ENCODE results near the gene ZNF451.

Gene ZNF451

DNA sequence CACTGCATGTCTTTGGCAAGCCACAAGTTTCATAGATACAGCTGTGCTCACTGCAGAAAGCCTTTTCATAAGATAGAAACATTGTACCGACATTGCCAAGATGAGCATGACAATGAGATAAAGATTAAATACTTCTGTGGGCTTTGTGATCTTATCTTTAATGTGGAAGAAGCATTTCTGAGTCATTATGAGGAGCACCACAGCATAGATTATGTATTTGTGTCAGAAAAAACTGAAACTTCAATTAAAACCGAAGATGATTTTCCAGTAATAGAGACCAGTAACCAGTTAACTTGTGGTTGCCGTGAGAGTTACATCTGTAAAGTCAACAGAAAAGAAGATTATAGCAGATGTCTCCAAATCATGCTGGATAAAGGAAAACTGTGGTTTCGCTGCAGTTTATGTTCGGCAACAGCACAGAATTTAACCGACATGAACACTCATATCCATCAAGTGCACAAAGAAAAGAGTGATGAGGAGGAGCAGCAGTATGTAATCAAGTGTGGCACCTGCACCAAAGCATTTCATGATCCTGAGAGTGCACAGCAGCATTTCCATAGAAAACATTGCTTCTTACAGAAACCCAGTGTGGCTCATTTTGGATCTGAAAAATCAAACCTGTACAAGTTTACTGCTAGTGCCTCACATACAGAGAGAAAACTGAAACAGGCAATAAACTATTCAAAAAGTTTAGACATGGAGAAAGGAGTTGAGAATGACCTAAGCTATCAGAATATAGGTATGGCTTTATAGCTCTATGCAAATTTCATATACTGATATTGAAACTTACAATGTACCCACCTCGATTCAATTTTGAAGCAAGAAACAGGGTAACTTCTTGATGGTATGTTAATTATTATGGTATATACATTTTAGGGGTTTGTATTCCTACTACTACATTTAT, 58.2 kb downstream of the ZNF451 start:
- DNase-seq: no peak
- ATAC-seq: peak; percentile 87

DNA sequence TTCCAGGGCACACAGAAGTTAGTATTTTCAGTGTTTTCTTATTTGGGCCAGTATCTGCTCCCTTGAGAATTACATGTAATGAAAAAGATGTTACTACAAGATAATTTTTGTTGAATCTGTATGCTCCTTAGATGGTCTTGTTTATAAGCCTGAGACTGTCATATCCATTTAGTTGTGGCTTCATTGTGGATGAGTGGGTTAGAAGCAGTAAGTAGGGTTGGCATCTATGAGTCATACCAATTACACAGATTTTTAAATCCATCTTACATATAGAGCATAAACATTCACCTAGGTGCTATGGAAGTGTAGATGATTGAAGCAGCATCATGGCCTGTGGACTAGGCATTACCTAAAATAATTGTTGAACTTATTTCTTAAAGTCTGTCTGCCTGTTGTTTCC, 68.7 kb downstream of the ZNF451 start:
- ATAC-seq (peak; percentile 71), DNase-seq (no peak)

DNA sequence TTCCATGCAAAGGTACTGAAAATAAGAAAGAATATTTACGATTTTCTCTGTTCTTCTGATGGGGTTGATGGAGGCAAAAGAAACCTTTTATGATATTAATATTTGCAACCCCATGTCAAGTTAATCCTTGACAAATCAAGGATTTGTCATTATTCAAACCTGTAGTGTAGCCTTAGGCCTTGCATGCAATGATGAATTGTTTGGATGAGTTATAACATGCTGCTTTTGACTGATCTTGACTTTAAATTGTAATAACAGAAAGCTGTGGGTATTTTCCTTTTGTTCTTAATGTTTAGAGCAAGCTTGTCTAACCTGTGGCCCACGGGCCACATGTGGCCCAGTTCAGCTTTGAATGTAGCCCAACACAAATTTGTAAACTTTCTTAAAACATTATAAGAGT, 69.1 kb downstream of the ZNF451 start:
- DNase-seq (no peak), ATAC-seq (no peak)

DNA sequence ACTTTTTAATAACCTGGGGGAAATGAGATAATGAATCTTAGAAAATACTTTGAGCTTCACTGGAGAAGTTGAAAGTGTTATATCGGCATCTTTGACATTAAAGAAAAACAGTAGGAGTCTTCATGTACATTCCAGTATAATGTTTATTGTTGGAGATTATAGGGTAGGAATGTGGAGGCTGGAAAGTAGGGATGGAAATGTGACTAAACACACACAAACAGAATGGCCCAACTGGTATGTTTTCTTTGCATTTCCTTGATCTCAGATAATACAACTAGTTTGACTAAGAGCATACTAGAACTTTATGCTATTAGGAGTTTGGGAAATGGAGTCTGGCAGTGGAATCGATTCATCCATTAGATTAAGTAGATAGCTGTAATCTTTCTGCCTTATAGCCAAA, 72.0 kb downstream of the ZNF451 start:
- ATAC-seq (no peak), DNase-seq (no peak)

DNA sequence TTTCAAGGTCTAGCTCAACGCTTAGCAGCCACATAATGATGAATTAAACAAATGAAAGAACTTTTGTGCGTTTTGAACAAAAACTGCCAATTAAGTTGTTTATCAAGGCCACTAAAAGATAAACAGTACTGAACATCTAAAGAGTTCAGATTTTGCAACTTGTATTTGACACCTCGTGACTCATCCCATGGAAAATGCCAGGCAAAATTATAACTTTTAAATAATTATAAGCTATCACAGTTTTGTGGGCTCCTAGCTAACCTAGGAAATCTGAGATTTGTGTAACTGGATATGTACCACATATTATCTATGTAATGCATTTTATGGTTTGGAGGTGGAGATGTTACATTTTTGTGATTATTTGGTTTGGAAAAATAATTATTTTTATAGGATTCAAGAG, 72.5 kb downstream of the ZNF451 start:
- ATAC-seq (no peak), DNase-seq (no peak)

DNA sequence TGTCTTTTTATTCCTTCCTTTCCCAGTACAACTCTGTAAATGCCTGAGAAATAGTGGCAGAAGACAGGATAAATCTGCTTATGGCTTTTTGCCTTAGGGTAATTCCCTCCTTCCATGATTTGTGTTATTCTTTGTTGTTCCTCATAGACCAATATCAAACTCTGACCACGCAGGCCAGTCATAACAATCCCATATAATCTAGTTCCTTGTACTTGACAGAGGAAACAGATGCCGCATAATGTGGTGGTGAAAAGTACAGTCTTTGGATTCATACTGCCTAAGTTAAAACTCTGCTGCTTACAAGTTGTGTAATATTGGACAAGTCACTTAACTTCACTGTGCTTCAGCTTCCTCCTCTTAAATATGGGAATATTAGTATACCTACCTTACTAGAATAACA, 74.0 kb downstream of the ZNF451 start:
- ATAC-seq: no peak

DNA sequence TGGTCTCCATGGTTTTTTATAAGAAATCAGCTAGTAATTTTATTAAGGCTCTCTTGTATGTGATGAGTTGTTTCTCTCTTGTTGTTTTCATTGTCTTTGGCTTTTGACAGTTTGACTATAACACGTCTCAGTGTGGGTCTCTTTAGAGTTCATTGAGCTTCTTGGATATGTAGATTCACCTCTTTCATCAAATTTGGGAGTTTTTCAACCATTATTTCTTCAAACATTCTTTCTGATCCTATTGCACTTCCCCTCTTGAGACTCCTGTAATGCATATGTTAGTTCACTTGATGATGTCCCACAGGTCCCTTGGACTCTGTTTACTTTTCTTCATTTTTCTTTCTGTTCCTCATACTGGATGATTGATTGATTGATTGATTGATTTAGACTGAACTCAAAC, 75.1 kb downstream of the ZNF451 start:
- DNase-seq (no peak), ATAC-seq (no peak)

More for the DNA sequence above, 74.0 kb downstream of the ZNF451 start:
- DNase-seq: no peak

DNA sequence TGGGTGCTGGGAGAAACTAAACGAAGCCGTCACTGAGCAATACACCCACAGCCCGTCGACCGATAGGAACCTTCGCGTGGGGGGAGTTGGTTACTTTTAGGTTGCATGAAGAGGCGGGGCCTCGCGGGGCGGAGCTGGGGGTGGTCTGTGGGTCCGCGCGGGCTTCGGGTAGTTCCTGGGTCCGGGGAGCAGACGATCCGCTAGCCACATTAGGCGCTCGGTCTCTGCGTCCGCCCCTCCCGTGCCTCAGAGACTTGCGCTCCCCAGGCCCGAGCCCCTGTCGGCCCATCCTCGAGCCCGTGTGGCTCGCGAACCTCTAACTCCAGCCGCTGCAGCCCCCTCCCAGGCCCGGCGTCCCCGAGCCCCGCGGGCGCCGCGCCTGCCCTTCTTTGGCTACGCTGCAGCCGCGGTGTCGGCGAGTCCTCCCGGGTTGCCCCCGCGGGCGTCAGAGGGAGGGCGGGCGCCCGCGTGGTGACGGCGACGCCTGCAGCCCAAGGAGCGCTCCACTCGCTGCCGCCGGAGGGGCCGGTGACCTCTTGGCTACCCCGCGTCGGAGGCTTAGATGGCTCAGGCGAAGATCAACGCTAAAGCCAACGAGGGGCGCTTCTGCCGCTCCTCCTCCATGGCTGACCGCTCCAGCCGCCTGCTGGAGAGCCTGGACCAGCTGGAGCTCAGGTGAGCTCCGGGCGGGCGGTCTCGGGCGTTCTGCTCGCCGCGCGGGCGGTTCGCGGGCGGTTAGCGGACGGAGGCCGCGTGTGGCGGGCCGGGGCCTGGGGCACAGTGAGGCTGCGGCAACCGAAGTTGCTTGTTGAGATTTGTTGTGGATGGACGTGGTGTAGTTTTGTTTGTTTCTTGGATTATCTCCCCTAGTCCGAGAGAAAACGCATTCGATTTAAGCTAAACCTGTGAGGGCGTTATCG, 82.4 kb downstream of the ZNF451 start, which contains the start of gene BAG2:
TSS of gene BAG2 (plus strand) at position 191 of the 920 bp plus-strand sequence. CDS start at position 563, 372 bp downstream.
- DNase-seq: peak; percentile 92

DNA sequence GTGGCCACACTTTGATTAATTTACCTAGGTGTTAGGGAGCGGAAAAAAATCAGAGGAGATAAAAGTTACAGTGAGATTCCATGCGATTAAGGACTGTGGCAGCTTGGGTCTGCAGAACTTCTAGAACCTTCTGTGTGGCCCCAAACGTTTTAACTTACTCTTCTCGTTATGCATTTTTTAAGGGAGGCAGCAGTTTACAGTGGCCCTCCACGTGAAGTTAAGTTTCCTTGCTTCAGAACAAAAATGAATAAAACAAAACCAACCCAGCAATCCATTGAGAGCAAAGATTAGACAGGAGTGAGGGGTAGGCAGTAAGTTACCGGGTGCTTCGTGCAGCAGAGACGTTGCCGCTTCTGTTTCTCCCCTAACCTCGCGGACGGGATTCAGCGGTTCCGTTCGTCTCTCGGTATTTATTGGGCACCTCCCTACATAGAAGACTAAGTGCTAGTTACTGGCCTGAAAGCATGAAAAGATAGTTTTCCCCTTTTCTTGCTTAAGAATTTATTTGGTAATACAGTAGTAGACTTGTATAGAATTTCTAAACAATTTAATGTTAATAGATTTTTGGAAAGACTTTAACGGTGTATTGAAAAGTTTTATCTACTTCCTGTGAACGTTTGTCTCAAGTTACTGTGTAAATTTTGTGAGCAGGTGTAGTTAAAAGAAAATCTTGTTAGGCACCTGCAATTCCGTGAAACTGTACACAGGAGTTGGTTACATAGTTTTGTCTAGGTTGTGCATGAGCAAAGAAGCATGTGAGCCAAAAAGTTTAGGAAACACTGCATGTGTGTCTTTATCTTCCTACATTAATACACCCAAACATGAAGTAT, 83.3 kb downstream of the ZNF451 start:
- DNase-seq: peak; percentile 38
- ATAC-seq: no peak

More for the DNA sequence above, 82.4 kb downstream of the ZNF451 start, which contains the start of gene BAG2:
- peak; percentile 90 for ATAC-seq

DNA sequence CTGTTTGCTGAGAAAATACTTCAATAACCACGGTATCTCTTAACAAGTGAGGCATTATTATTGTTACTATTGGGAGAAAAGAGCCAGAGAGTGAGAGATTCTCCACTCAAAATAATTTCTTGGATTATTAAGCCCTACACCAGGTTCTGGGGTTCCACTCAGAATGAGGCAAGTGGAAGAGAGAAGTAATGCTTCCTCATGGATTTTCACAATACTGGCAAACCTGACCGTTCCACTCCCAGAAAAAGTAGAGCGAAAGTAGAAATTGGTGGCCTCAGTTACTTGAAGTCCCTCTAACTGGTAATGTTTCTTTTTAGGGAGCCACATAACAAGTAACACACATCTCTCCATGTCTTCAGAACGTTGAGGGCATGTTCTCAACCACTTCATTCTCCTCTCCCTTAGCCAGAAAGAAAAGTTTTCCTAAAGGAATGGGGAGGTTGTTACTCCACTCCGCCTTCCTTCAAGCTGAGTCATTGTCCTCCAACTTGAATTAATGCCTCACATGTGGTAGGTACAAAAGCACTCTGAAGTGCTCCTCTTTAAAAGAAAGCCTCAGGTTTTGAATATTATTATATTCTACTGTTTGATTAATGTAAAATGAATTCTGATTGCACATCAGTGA, 84.0 kb downstream of the ZNF451 start:
- no peak for ATAC-seq
- no peak for DNase-seq

DNA sequence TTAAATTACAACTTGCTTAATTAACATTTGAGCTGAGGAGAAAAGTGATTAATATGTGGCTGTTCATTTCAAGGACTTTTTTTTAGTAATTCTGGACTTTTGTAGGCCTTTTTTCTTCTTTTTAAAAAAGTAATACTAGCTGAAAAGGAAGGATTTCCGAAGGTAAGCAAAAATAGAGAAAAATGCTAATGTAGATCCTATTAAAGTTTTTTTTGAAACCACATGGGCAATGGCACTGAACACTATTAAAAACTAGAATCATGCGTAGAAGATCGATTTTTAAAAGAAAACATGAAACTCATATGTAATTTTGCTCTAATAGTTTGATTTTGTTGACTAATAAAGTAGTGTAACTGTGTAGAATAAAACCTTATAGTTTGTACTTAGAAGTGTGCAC, 84.5 kb downstream of the ZNF451 start:
- ATAC-seq (no peak), DNase-seq (no peak)

DNA sequence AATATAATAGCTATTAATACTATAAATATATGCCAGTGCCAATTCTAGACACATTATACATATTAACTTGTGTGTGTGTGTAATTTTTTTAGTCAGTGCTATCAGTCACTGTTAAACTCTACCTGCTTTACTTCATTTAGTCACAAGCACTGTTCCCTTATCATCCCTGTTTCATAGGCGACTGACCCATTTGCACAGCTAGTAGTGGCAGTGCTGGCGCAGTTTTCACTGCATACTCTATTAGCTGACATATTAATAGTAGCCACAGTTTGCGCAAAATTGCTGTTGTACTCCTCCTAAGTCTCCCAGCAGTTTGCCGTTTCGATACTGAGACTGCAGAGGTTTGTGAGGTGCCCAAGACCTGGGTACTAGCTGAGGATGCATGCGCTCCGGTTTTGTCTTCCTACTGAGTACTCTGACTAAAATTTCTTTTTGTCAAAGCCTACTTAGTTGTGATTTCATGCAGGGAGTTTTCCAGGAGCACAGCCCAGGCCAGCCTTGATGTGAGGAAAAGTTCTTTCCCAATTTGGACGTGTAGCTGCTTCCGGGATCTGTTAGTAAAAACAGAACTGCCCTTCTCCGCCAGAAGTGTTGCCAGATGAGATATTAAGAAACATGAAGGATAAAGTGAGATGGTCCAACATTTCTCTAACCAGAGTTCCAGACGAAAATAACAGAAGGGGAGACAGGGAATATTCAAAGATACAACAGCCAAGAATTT, 87.7 kb downstream of the ZNF451 start:
- DNase-seq (no peak), ATAC-seq (no peak)

DNA sequence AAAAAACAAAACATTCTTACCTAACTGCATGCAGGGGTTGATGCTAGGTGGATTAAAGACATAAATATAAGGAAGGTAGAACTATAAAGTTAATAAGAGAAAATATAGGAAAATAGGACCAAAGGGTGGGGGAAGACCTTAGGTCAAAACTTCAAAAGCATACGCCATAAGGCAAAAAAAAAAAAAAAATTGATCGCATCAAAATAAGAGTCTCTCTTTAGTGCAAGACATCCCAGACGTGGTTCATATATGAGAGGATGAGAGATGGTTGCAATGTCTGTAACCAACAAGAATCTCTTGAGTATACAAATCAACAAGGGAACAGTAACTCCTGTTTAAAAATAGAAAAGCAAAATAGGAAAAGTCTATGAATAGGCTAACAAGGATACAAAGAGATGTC, 90.6 kb downstream of the ZNF451 start:
- ATAC-seq (no peak), DNase-seq (no peak)

DNA sequence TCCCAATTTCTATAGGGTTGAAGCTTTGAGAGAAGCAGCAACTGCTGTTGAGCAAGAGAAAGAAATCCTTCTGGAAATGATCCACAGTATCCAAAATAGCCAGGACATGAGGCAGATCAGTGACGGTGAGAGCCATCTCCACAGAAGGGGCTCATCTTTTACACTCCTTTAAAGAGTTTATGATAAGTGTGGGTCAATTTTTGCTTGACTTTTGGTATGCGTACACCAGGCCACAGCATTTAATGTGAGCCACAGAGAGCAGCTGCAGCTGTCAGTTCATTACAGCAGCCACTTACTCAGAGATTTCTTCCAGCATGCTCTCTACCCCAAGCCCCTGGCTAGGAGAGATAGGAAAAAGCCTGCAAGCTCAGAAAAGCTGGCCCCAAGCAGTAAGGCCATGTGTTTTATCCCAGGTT, 92.0 kb downstream of the ZNF451 start:
- DNase-seq (no peak), ATAC-seq (no peak)

DNA sequence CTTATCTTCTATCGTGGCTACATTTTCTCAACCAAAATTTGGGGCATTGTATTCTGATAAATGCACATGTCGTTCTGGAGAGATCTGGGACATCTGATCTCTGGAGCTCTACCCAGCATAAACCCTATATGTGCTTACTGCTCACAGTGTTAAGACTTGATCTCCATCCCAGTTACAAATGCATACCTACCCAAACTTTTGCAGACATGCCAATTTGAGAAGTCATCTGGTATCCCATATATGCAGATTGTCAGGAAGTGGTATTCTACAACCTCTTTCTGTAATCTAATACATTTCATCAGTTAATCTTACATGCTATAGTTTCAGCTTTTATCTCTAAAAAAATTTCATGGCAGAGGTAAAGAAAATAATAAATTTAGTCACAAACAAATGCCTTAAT, 93.3 kb downstream of the ZNF451 start:
- no peak for ATAC-seq
- no peak for DNase-seq

DNA sequence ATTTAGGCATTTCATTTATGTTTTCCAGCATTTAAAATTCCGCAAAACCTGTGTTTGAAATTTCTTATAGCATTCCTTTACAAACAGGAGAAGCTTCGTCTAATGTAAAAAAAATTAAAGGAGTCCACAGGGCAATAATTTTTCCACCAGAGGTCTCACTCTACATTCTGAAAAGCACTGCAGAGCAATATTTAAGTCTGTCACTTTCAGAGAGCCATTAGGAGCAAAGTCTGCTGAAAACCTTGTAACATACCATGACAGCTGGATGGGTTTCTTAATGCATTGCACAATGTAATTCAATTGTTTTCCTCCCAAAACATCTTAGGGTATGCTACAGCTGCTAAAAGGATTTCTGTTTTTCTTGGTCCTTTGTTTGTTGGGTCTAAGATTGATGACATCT, 100.2 kb downstream of the ZNF451 start:
- no peak for ATAC-seq
- no peak for DNase-seq

DNA sequence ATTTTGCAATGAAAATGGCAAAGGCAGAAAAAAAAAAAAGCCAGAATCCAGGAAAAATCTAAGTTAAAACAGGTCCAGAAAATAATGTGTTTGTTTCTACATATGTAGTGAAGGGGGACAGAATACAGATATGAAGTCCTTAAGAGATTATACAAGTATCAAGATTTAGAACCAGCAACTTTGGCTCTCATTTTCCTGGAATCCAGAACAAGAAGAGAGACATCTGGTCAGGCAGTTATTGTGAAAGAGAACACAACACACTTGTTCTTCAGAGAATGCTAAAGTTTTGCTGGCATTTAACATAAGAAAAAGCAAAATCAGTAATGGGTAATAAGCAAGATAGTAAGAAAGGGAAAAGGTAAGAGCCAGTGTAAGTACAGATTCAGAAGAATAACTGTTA, 103.2 kb downstream of the ZNF451 start:
- ATAC-seq: no peak
- no peak for DNase-seq

DNA sequence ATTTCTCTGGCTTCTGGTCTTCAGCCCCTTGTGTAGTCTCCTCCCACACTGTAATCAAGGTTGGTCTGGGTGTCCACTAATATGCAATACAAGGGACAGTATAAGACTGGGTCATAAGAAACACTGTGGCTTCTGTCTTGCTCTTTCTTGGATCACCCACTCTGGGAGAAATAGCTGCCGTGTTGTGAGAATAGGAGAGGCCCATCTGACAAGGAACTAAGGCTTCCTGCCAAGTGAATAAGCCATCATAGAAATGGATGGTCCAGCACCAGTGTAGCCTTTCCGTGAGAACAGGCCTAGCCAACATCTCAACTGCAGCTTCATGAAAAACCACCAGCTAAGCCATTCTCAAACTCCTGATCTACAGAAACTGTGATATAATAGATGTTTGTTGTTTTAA, 105.5 kb downstream of the ZNF451 start:
- ATAC-seq (no peak), DNase-seq (no peak)

DNA sequence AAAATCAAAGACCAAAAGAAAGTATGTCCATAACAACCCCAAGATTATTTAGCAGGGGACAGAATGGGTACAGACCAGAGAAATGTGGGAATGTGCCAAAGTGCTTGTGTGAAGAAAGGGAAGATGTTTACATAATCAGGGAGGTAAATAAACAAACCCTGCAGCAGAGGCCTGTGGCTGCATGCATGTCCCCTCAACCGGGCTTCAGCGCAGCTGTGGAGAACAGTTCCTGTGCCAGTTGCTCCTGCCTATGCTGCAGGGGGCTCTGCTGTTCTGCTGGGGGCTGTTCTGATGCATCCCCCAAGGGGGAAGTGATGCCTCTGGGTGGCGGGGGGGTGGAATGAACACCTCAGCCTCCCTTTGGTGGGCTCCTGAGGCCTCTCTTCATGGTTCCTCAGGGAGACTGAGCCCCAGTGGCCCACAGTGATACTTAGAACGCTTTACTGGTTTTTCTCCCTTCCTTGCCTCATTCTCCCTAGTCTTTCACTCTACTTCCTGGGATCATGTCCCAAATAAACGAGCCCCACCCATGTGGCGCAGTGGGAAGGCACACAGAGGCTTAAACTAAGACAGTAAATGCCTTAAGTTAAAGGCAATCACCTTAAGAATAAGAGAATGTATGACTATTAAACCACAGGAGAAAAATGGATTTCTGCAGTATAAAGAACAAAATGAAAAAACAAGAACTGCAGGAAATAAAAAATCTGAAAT, 109.1 kb downstream of the ZNF451 start:
- DNase-seq: no peak
- no peak for ATAC-seq

DNA sequence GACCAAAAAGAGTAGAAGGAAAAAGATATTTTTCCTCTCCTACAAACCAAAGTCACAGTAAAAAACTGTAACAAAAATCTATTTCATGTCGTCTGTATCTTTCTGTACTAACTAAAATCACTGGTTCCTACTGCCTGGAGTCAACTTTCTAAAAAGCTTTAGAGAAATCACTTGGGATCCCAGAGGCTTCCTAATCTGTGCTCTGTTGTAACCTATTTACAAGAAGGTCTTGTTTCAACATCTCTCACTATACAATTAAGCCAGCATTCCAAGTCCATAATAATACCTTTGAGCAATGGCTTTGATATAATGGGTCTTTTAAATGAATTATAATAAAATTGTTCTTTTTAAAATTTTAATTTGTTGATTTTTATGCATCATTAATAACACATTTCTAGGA, 111.7 kb downstream of the ZNF451 start:
- DNase-seq (no peak), ATAC-seq (no peak)

All from stimulated activated naive CD8-positive, alpha-beta T cell treated with anti-CD3 and anti-CD28 coated beads, Interleukin-15, Interleukin-2, amounts not matched to agents 100 U/mL and 50 U/mL, for 24 hours (primary cell).